Astrocyte (in vitro differentiated cells and primary cell): ENCODE results near the gene C2orf42. TPM values are rescaled to one million over a fixed set of nuclear protein-coding genes. Genes with fewer than 3 reads are reported as not detected.
"Not testable (repeated sequence)": the region's sequence is repeated elsewhere in the genome, so short reads cannot be mapped to it uniquely, and the experiment has no call there.

ENCODE experiments used
- DNase-seq: peaks from one replicate; pipeline ENCODE4 v3.0.0-alpha.2; 2010; ENCODE audit warnings: low read depth
- FAIRE-seq: peaks from 2 replicates; lab custom pipeline; 2011; peaks lifted over from hg19 to GRCh38; lab: Jason Lieb, UNC
- H2AFZ ChIP-seq: 2 replicates; pipeline ENCODE4 v1.6.0; 2012; ENCODE audit warnings: low read depth, low read length, inconsistent platforms
- H3K27ac ChIP-seq: 2 replicates; pipeline ENCODE4 v1.5.1; 2011; ENCODE audit warnings: low read depth, low read length, inconsistent platforms
- H3K27me3 ChIP-seq: 2 replicates; pipeline ENCODE4 v1.6.0; 2011; ENCODE audit warnings: low read length, inconsistent platforms; ENCODE audit not compliant: insufficient read depth
- H3K36me3 ChIP-seq: 2 replicates; pipeline ENCODE4 v1.5.1; 2011; ENCODE audit warnings: low read length, inconsistent platforms; ENCODE audit not compliant: insufficient read depth
- H3K4me1 ChIP-seq: 2 replicates; pipeline ENCODE4 v1.5.1; 2011; ENCODE audit warnings: low read length, inconsistent platforms; ENCODE audit not compliant: insufficient read depth
- H3K4me2 ChIP-seq: 2 replicates; pipeline ENCODE4 v1.6.0; 2012; ENCODE audit warnings: low read length, inconsistent platforms
- H3K4me3 ChIP-seq: 2 replicates; pipeline ENCODE4 v1.5.1; 2011; ENCODE audit warnings: low read depth, mild to moderate bottlenecking, low read length, inconsistent platforms; ENCODE audit not compliant: insufficient read depth
- H3K79me2 ChIP-seq: 2 replicates; pipeline ENCODE4 v1.6.0; 2012; ENCODE audit warnings: mild to moderate bottlenecking, low read length, inconsistent platforms; ENCODE audit not compliant: insufficient read depth
- H3K9ac ChIP-seq: 2 replicates; pipeline ENCODE4 v1.6.0; 2012; ENCODE audit warnings: mild to moderate bottlenecking, low read length, inconsistent platforms
- H3K9me3 ChIP-seq: 2 replicates; pipeline ENCODE4 v1.5.1; 2012; ENCODE audit warnings: low read depth, mild to moderate bottlenecking, low read length, inconsistent platforms; ENCODE audit not compliant: insufficient read depth
- H4K20me1 ChIP-seq: 2 replicates; pipeline ENCODE4 v1.6.0; 2012; ENCODE audit warnings: low read length, inconsistent platforms; ENCODE audit not compliant: insufficient read depth
- H3K27ac Mint-ChIP-seq: one replicate; pipeline ENCODE4 v1.8.0; 2021; ENCODE audit warnings: mild to moderate bottlenecking, mixed read lengths; ENCODE audit not compliant: unreplicated experiment
- H3K27me3 Mint-ChIP-seq: one replicate; pipeline ENCODE4 v1.8.0; 2021; ENCODE audit warnings: low read depth, mixed read lengths; ENCODE audit not compliant: unreplicated experiment
- H3K36me3 Mint-ChIP-seq: one replicate; pipeline ENCODE4 v1.8.0; 2021; ENCODE audit warnings: low read depth, mixed read lengths; ENCODE audit not compliant: unreplicated experiment
- H3K4me1 Mint-ChIP-seq: one replicate; pipeline ENCODE4 v1.8.0; 2021; ENCODE audit warnings: low read depth, mixed read lengths; ENCODE audit not compliant: unreplicated experiment
- H3K4me3 Mint-ChIP-seq: one replicate; pipeline ENCODE4 v1.8.0; 2021; ENCODE audit warnings: mild to moderate bottlenecking, moderate library complexity, mixed read lengths; ENCODE audit not compliant: unreplicated experiment
- H3K9me3 Mint-ChIP-seq: one replicate; pipeline ENCODE4 v1.8.0; 2021; ENCODE audit warnings: mild to moderate bottlenecking, mixed read lengths; ENCODE audit not compliant: unreplicated experiment
- EZH2 ChIP-seq: IDR thresholded peaks from 2 replicates; pipeline ENCODE4 v1.6.1; 2012; ENCODE audit warnings: mild to moderate bottlenecking, low read length, inconsistent platforms; ENCODE audit not compliant: insufficient read depth
- total RNA-seq: library from RNA; stranded (reverse); gene quantifications from 2 replicates; pipeline ENCODE4 v1.2.1, GENCODE V29; 2021
- TF ChIP-seq, protein P1 (sequence below): IDR thresholded peaks from 2 replicates; pipeline ENCODE4 v1.5.1; 2011; ENCODE audit warnings: low read depth, mild to moderate bottlenecking, inconsistent platforms, low read length, moderate library complexity; ENCODE audit not compliant: insufficient read depth

The C2orf42 gene
- total RNA-seq, 1 donor from 2014 or later, result 20.7 TPM

DNA sequence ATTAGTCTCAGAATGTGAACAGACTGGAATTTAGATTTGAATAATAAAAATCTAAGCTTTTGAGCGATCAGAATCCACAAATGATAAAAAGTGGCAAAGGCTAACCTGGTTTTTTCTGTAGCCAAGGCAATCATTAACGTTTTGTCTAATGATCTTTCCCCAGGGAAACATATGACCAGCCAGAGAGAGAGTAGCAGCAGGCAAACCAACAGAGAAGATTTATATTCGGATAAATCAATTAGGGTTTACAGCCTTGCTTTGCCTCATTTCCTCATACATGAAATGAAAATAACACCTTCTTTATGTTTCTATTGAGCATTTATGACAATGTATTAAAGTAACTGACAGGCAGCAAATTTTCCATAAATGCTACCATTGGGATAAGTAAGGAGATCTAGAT, 43.1 kb upstream of the C2orf42 start:
- Histone ChIP-seq H3K27me3 (no peaks in the 10 kb centered on the region), H3K9me3 (no peaks in the 10 kb centered on the region), H3K4me3 (no peak overlapping the region), H3K9ac (no peak overlapping the region), H2AFZ (no peak overlapping the region), H3K4me1 (no peaks in the 10 kb centered on the region), H3K79me2 (peaks cover 68% of the 10 kb centered on the region), H3K36me3 (peaks cover 36% of the 10 kb centered on the region), H3K27ac (no peak overlapping the region), H4K20me1 (peaks cover 46% of the 10 kb centered on the region), H3K4me2 (no peak overlapping the region)
- H3K4me3 Mint-ChIP-seq, result no peak overlapping the region
- FAIRE-seq (no peak), DNase-seq (no peak)
- no peaks in the 10 kb centered on the region for H3K27me3 Mint-ChIP-seq
- TF ChIP-seq, protein P1, sequence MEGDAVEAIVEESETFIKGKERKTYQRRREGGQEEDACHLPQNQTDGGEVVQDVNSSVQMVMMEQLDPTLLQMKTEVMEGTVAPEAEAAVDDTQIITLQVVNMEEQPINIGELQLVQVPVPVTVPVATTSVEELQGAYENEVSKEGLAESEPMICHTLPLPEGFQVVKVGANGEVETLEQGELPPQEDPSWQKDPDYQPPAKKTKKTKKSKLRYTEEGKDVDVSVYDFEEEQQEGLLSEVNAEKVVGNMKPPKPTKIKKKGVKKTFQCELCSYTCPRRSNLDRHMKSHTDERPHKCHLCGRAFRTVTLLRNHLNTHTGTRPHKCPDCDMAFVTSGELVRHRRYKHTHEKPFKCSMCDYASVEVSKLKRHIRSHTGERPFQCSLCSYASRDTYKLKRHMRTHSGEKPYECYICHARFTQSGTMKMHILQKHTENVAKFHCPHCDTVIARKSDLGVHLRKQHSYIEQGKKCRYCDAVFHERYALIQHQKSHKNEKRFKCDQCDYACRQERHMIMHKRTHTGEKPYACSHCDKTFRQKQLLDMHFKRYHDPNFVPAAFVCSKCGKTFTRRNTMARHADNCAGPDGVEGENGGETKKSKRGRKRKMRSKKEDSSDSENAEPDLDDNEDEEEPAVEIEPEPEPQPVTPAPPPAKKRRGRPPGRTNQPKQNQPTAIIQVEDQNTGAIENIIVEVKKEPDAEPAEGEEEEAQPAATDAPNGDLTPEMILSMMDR, result no peak
- no peak for TF ChIP-seq EZH2
- no peaks in the 10 kb centered on the region for H3K9me3 Mint-ChIP-seq
- no peak overlapping the region for H3K27ac Mint-ChIP-seq
- peaks cover 9% of the 10 kb centered on the region for H3K36me3 Mint-ChIP-seq
- H3K4me1 Mint-ChIP-seq, result no peaks in the 10 kb centered on the region

DNA sequence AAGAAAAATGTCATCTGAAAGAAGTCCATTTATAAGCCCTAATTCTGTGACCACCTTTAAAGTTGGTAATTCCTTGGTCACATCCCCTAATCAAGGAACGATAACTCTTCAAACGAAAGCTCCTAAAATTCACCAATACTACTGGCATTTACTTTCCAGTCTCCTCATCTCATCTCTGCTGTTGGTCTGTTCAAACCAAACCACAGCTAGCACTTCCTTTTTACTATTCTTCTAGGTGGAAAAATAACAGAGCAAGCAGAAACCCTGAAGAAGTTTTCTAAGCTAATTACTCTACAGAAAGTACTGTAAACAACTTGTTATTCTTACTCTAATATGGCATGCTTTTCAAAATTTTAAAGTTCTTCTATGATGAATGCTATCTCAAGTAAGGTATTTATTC, 36.0 kb upstream of the C2orf42 start:
- Histone ChIP-seq H3K9me3 (no peaks in the 10 kb centered on the region), H3K4me2 (no peak overlapping the region), H3K4me1 (no peaks in the 10 kb centered on the region), H3K36me3 (peaks cover 64% of the 10 kb centered on the region), H4K20me1 (peaks cover 18% of the 10 kb centered on the region), H3K27me3 (no peaks in the 10 kb centered on the region), H3K9ac (no peak overlapping the region), H3K4me3 (no peak overlapping the region), H3K27ac (no peak overlapping the region), H3K79me2 (peaks cover 39% of the 10 kb centered on the region), H2AFZ (no peak overlapping the region)
- H3K4me3 Mint-ChIP-seq, result no peak overlapping the region
- FAIRE-seq, result no peak
- H3K9me3 Mint-ChIP-seq, result no peaks in the 10 kb centered on the region
- no peak overlapping the region for H3K27ac Mint-ChIP-seq
- H3K4me1 Mint-ChIP-seq, result peaks cover 5% of the 10 kb centered on the region
- no peak for DNase-seq
- TF ChIP-seq, protein P1, result no peak
- TF ChIP-seq EZH2, result no peak
- no peaks in the 10 kb centered on the region for H3K27me3 Mint-ChIP-seq
- H3K36me3 Mint-ChIP-seq, result peaks cover 18% of the 10 kb centered on the region

DNA sequence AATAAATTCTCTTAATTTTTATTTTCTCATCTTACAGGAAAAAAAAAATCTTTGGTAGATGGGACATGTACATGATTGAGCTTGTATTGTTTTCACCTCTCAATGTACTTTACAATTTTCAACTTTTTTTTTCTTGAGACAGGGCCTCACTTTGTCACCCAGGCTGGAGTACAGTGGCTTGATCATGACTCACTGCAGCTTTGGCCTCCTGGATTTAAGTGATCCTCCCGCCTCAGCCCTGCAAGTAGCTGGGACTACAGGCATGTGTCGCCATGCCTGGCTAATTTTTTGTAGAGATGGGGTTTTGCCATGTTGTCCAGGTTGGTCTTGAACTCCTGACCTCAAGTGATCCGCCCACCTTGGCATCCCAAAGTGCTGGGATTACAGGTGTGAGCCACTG, 32.5 kb upstream of the C2orf42 start:
- peaks cover 52% of the 10 kb centered on the region for H3K36me3 ChIP-seq
- peak overlapping the region; percentile 53 for H3K27ac Mint-ChIP-seq
- not testable (repeated sequence) for H3K9ac ChIP-seq, FAIRE-seq, H3K4me3 ChIP-seq, H3K4me1 Mint-ChIP-seq, DNase-seq, H3K9me3 ChIP-seq, H2AFZ ChIP-seq, H3K4me1 ChIP-seq, H3K27ac ChIP-seq, H3K4me2 ChIP-seq, H3K9me3 Mint-ChIP-seq, H3K27me3 Mint-ChIP-seq, H3K27me3 ChIP-seq, H3K4me3 Mint-ChIP-seq
- peaks cover 17% of the 10 kb centered on the region for H3K36me3 Mint-ChIP-seq
- peaks cover 30% of the 10 kb centered on the region for H4K20me1 ChIP-seq
- H3K79me2 ChIP-seq, result peaks cover 29% of the 10 kb centered on the region
